Measurements from ENCODE around the gene OSBPL1A. TPM values are rescaled to one million over a fixed set of nuclear protein-coding genes. Genes with fewer than 3 reads are reported as not detected.

Gene OSBPL1A
- polyA plus RNA-seq, 1 of the 3 experiments (the other 2 are of a cell fraction) = 21.3 TPM

DNA sequence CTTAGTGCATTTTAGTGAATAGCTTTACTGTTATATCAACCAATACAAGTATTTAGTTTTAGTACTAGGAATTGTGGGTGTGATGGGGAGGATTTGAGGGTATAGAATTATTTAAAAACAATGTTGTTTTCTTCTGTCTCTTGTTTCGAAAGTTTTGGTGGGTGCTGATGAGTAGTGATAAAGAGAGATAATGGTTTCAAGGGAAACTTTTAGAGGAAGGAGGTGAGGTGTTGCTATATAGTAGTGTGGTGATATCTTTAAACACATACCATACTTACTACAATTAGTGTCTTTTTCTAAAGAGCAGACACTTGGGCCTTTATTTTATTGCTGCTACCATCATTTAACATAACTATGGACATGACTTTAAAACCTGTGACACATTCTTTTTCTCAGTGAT lies 39.3 kb upstream of the OSBPL1A start:
- ChIA-PET CTCF (interaction anchor here (0.8 to 1.3 kb wide), 2 partner anchors 11 to 26 kb away, joined by 3 read pairs; no protein-coding TSS in a partner anchor), POLR2A (interaction anchor here (1.4 kb wide), 1 partner anchor 10 kb away, joined by 6 read pairs; the partner anchor contains the start of gene IMPACT)
- Histone ChIP-seq H3K27ac (ENCODE audit: low read depth in 2 of 2, low read length in 1 of 2) (no peak overlapping the region), H3K9ac (no peak overlapping the region), H3K27me3 (ENCODE audit: insufficient read depth) (no peaks in the 10 kb centered on the region), H3K4me3 (ENCODE audit: low read depth in 2 of 2, low read length in 1 of 2) (no peak overlapping the region), H3K9me2 (no peaks in the 10 kb centered on the region), H3K4me1 (ENCODE audit: control insufficient read depth in 1 of 2, insufficient read depth in 2 of 2, low read depth in 1 of 2, low read length in 1 of 2) (no peaks in the 10 kb centered on the region), H3K9me3 (no peaks in the 10 kb centered on the region), H3K4me2 (no peak overlapping the region), H3K36me3 (replicated peaks in 1 of 2; ENCODE audit: control insufficient read depth in 1 of 2, insufficient read depth in 2 of 2, low read length in 1 of 2) (peaks cover 36 to 49% of the 10 kb centered on the region in 2 experiments), H3K79me2 (ENCODE audit: insufficient read depth) (no peaks in the 10 kb centered on the region), H4K20me1 (ENCODE audit: insufficient read depth) (no peaks in the 10 kb centered on the region), H2AFZ (ENCODE audit: low read depth) (no peak overlapping the region), H3F3A (replicated peaks; ENCODE audit: insufficient read depth) (no peaks in the 10 kb centered on the region)
- no peak for DNase-seq
- TF ChIP-seq EZH2phosphoT487 (IDR thresholded peaks at IDR 0.05; ENCODE audit: borderline replicate concordance, low read depth) (no peak), SMC3 (IDR thresholded peaks at IDR 0.05; ENCODE audit: low read depth, low read length) (no peak), FOXM1 (IDR thresholded peaks at IDR 0.05; ENCODE audit: low read depth) (no peak), RXRA (IDR thresholded peaks at IDR 0.05; ENCODE audit: borderline replicate concordance, low read depth) (no peak), TCF12 (IDR thresholded peaks at IDR 0.05) (no peak)
- WGBS (ENCODE audit: low lambda C conversion rate) = 97% methylated on average over 1 of the region's 1 CpG

- H3K27me3 ChIP-seq (ENCODE audit: insufficient read depth) = no peaks in the 10 kb centered on the region
- DNase-seq = no peak
- peaks cover 1% of the 10 kb centered on the region; the same call in 1 of the 2 replicates for H3K79me2 ChIP-seq (ENCODE audit: insufficient read depth)
- H3K27ac ChIP-seq (ENCODE audit: low read depth in 2 of 2, low read length in 1 of 2) = no peak overlapping the region
- CTCF ChIA-PET = no interaction called here
- H3K4me2 ChIP-seq = no peak overlapping the region
- no peak overlapping the region for H3K4me3 ChIP-seq (ENCODE audit: low read depth in 2 of 2, low read length in 1 of 2)
- POLR2A ChIA-PET = no interaction called here
- no peaks in the 10 kb centered on the region for H3K9me3 ChIP-seq
- no peaks in the 10 kb centered on the region for H4K20me1 ChIP-seq (ENCODE audit: insufficient read depth)
- WGBS (ENCODE audit: low lambda C conversion rate) = 97% methylated on average over 3 of the region's 3 CpGs
- no peak overlapping the region for H2AFZ ChIP-seq (ENCODE audit: low read depth)
- no peak for TF ChIP-seq NRF1 (IDR thresholded peaks at IDR 0.05; ENCODE audit: low read depth, low read length)
- no peaks in the 10 kb centered on the region for H3K9me2 ChIP-seq
- H3K36me3 ChIP-seq (replicated peaks in 1 of 2; ENCODE audit: control insufficient read depth in 1 of 2, insufficient read depth in 2 of 2, low read length in 1 of 2) = peaks cover 26 to 30% of the 10 kb centered on the region in 2 experiments
- peaks cover 0 to 3% of the 10 kb centered on the region in 2 experiments; a peak in 2 of 4 replicates for H3K4me1 ChIP-seq (ENCODE audit: control insufficient read depth in 1 of 2, insufficient read depth in 2 of 2, low read depth in 1 of 2, low read length in 1 of 2)
- H3K9ac ChIP-seq = no peak overlapping the region
- H3F3A ChIP-seq (replicated peaks; ENCODE audit: insufficient read depth) = no peaks in the 10 kb centered on the region
Measured at GRCh38 chr18:24432618-24433017, 35.0 kb upstream of the OSBPL1A start.

DNA sequence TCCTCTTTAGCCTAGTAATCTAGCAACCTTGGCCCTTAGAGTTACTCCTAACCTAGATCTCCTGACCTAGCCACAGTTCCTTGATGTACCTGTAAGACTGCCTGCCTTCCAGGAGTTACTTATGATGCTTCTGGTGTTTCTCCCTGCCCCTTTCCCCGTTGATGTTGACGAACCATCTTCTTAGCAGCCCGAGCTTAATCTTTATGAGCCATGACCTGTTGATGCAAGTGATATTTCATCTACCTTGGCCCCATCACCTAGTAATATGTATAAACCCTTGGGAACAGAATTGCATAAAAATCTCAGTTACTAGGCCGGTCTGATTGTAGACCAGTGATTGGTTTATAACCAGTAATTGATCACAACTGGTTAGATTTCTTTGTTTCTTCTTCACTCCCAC lies 31.6 kb upstream of the OSBPL1A start:
- H3K27ac ChIP-seq (ENCODE audit: low read depth in 2 of 2, low read length in 1 of 2) = no peak overlapping the region
- TF ChIP-seq, protein P1, sequence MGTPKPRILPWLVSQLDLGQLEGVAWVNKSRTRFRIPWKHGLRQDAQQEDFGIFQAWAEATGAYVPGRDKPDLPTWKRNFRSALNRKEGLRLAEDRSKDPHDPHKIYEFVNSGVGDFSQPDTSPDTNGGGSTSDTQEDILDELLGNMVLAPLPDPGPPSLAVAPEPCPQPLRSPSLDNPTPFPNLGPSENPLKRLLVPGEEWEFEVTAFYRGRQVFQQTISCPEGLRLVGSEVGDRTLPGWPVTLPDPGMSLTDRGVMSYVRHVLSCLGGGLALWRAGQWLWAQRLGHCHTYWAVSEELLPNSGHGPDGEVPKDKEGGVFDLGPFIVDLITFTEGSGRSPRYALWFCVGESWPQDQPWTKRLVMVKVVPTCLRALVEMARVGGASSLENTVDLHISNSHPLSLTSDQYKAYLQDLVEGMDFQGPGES (IDR thresholded peaks at IDR 0.05; ENCODE audit: low read depth, low read length) = no peak
- TF ChIP-seq, protein P2, sequence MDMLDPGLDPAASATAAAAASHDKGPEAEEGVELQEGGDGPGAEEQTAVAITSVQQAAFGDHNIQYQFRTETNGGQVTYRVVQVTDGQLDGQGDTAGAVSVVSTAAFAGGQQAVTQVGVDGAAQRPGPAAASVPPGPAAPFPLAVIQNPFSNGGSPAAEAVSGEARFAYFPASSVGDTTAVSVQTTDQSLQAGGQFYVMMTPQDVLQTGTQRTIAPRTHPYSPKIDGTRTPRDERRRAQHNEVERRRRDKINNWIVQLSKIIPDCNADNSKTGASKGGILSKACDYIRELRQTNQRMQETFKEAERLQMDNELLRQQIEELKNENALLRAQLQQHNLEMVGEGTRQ (IDR thresholded peaks at IDR 0.05; ENCODE audit: borderline replicate concordance, low read depth, low read length) = no peak
- TF ChIP-seq FOXM1 (IDR thresholded peaks at IDR 0.05; ENCODE audit: low read depth) (no peak), POLR2AphosphoS5 (IDR thresholded peaks at IDR 0.05; ENCODE audit: low read depth, low read length) (no peak), FOXJ3 (CRISPR knock-in tag; IDR thresholded peaks at IDR 0.05) (no peak), RXRA (IDR thresholded peaks at IDR 0.05; ENCODE audit: borderline replicate concordance, low read depth) (no peak), PBX3 (IDR thresholded peaks at IDR 0.05) (no peak), EP300 (IDR thresholded peaks at IDR 0.05; ENCODE audit: borderline replicate concordance in 1 of 2, low read depth in 1 of 2, low read length in 1 of 2) (no peak), FOSL2 (IDR thresholded peaks at IDR 0.05; ENCODE audit: borderline replicate concordance, low read depth) (no peak), TCF12 (IDR thresholded peaks at IDR 0.05) (no peak), GABPA (IDR thresholded peaks at IDR 0.05; ENCODE audit: low read depth) (no peak), MAX (IDR thresholded peaks at IDR 0.05; ENCODE audit: low read depth) (no peak), GATA2 (CRISPR knock-in tag; IDR thresholded peaks at IDR 0.05) (no peak)
- TF ChIP-seq, protein P3, sequence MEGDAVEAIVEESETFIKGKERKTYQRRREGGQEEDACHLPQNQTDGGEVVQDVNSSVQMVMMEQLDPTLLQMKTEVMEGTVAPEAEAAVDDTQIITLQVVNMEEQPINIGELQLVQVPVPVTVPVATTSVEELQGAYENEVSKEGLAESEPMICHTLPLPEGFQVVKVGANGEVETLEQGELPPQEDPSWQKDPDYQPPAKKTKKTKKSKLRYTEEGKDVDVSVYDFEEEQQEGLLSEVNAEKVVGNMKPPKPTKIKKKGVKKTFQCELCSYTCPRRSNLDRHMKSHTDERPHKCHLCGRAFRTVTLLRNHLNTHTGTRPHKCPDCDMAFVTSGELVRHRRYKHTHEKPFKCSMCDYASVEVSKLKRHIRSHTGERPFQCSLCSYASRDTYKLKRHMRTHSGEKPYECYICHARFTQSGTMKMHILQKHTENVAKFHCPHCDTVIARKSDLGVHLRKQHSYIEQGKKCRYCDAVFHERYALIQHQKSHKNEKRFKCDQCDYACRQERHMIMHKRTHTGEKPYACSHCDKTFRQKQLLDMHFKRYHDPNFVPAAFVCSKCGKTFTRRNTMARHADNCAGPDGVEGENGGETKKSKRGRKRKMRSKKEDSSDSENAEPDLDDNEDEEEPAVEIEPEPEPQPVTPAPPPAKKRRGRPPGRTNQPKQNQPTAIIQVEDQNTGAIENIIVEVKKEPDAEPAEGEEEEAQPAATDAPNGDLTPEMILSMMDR (IDR thresholded peaks at IDR 0.05) = no peak

More for the DNA sequence above, 31.6 kb upstream of the OSBPL1A start:
- ChIA-PET CTCF (interaction anchor here (1.0 to 1.9 kb wide), 3 partner anchors 10 to 31 kb away, joined by 3 to 4 read pairs (median 3); partner anchors contain the start of gene OSBPL1A), POLR2A (no interaction called here)
- H3K9ac ChIP-seq = no peak overlapping the region
- peaks cover 17 to 23% of the 10 kb centered on the region in 2 experiments for H3K36me3 ChIP-seq (replicated peaks in 1 of 2; ENCODE audit: control insufficient read depth in 1 of 2, insufficient read depth in 2 of 2, low read length in 1 of 2)
- no peak overlapping the region for H3K4me3 ChIP-seq (ENCODE audit: low read depth in 2 of 2, low read length in 1 of 2)
- H3K27me3 ChIP-seq (ENCODE audit: insufficient read depth) = no peaks in the 10 kb centered on the region
- H3K9me2 ChIP-seq = no peaks in the 10 kb centered on the region
- H3K4me2 ChIP-seq = no peak overlapping the region
- no peak for DNase-seq
- H4K20me1 ChIP-seq (ENCODE audit: insufficient read depth) = no peaks in the 10 kb centered on the region
- H3K9me3 ChIP-seq = no peaks in the 10 kb centered on the region
- WGBS (ENCODE audit: low lambda C conversion rate) = 92% methylated on average over 4 of the region's 4 CpGs
- H3K4me1 ChIP-seq (ENCODE audit: control insufficient read depth in 1 of 2, insufficient read depth in 2 of 2, low read depth in 1 of 2, low read length in 1 of 2) = peaks cover 0 to 7% of the 10 kb centered on the region in 2 experiments; a peak in 2 of 4 replicates
- H3F3A ChIP-seq (replicated peaks; ENCODE audit: insufficient read depth) = no peaks in the 10 kb centered on the region
- H2AFZ ChIP-seq (ENCODE audit: low read depth) = no peak overlapping the region
- peaks cover 5% of the 10 kb centered on the region; the same call in 1 of the 2 replicates for H3K79me2 ChIP-seq (ENCODE audit: insufficient read depth)

All from SK-N-SH (cell line).